ENCODE data around the gene BICD2.

Gene BICD2

DNA sequence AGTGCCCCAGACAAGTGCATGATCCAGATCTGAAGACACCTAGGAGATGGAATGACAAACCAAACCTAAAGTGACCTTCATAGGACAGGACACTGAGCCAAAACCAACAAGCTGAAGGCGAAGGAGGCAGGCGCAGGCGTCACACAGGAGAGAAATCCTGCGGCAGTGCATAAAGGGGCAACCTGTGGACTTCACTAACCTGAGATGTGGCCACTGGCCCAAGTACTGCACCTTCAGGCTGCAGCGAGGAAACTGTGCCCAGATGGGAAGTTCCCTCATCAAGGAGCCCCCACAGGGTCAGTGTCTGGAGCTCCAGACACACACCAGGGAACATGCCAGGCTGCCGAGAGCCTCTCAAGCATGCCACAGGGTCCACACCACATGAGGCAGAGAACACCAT lies 98.4 kb downstream of the BICD2 start:
- DNase-seq = no peak

DNA sequence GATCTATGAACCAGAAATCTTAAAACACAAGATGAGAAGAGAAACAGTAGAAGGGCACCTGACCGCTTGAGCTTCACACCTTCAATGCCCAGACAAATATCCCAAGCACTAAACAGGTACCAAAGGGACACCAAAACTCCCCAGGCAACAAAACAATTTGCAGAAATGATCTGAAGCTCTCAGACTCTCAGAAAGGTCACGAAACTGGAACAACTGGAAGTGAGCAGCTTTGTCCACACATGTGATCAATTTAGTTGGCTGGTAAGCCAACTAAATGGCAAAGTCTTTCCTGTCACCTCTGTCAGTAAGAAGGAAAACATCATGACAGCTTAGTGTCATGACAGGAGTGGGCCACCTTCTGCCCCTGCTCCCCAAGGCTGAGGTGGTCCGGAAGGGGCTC lies 98.8 kb downstream of the BICD2 start:
- DNase-seq = no peak

DNA sequence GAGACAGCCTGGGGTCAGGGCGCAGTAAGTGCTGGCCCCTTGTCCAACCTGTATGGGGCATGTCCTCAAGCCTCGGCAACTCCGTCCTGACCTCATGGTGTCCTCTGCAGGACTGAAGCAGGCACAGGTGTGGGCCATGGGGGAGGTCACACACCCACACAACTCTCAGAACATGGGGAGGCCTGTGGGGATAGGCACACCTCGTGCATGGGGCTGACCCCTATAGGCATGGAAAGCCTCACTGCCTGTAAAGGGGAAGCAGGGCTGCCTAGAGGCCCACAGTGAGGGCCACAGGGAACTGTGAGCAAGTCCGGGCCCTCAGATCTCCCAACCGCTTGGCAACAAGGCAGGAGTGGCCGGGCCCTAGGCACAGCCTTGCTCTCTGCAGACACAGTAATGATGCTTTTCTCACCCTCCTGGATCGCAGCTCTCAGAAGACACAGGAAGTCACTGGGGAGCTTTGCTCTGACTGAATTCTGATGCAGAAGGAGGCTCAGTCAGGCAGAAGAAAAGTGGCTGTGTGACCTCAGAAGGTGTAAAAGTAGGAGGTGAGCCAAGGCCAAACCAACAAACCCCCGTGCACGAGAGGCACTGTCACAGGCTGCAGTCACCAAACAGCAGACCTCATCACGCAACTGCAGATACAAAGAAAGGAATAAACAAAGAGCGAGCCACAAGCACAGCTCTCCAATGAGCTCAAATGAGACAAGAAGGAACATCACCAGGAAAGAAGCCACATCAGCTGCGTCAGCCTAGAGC lies 100.1 kb downstream of the BICD2 start:
- no peak for DNase-seq

DNA sequence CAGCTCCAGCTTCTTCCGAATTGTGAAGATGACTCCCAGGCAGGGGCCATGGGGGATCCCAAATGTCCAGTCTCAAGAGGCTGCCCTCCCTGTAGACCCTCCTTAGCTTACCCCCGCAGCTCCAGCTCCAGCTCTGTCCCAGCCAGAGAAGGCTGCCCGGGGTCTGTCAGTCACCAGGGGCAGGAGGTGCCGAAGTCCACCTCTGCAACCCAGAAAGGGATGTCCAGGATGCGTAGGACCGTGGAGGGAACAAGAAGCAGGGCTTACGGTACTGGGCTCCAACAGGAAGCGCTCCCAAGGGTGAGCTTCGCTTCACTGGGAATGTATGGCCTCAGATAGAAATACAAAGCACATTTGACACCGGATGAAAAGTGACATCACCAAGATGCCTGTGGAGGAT lies 100.7 kb downstream of the BICD2 start:
- DNase-seq = no peak

DNA sequence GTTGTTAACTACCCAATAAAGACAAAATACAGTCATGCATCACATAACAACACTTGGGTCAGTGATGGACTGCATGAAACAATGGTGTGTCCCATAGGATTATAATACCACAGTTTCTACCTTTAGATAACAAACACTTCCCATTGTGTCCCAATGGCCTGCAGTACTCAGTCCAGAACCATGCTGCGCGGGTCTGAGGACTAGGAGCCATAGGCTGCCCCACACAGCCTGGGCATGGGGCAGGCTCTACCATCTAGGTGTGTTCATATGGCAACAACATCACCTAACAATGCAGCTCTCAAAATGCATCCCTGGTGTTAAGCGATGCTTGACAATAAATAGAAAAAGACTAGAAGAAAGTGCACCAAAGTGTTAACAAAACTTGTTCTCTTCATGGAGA lies 101.5 kb downstream of the BICD2 start:
- DNase-seq = no peak

DNA sequence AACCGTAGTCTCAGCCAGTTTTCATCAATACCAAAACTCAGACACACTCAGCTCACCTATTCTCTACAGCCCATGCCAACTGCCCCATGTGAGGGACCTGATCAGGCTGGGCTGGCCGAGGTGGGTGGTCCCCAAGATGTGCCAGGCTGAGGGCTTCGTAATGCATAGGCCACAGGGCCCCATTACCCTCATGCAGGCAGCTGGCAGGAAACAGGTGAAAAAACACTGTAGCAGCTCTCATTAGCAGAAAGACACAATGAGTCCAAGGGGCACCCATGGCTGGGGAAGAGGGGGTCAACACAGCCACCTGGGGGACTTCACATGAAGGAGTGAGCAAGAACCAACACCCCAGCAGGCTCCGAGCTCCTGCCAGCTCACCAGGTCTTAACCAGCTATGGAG lies 102.9 kb downstream of the BICD2 start:
- DNase-seq = no peak

All from T-helper 9 cell (primary cell).